NB4 (cell line): ENCODE measurements around the gene LCLAT1.

ENCODE experiments used
- CTCF ChIP-seq: IDR thresholded peaks from one replicate; pipeline ENCODE4 v1.5.1; 2012; ENCODE audit warnings: low read depth, low read length
- MAX ChIP-seq: IDR thresholded peaks from 2 replicates; pipeline ENCODE4 v1.6.1; 2011; ENCODE audit warnings: low read depth, low read length
- POLR2A ChIP-seq: IDR thresholded peaks from 2 replicates; pipeline ENCODE4 v1.6.1; 2011; ENCODE audit warnings: mild to moderate bottlenecking; ENCODE audit not compliant: insufficient read length; ENCODE audit errors: extremely low read depth

- TF ChIP-seq CTCF (no peak), POLR2A (no peak), MAX (no peak)
Measured at GRCh38 chr2:30404319-30405259, 42.5 kb upstream of the LCLAT1 start.
